GM12874 (cell line): ENCODE results near the gene CD44.

ENCODE experiments used
- CTCF ChIP-seq: IDR thresholded peaks from 2 replicates; pipeline ENCODE4 v1.5.1; 2011; ENCODE audit warnings: low read depth, mild to moderate bottlenecking, control low read depth, low read length, moderate library complexity; ENCODE audit not compliant: insufficient read depth

The CD44 gene

GRCh38 chr11:35155677-35156076 is 16.7 kb downstream of the CD44 start:
- no peak for TF ChIP-seq CTCF

- no peak for TF ChIP-seq CTCF
Measured at GRCh38 chr11:35157814-35158700, 19.1 kb downstream of the CD44 start.

- TF ChIP-seq CTCF = no peak
Measured at GRCh38 chr11:35158701-35159510, 19.9 kb downstream of the CD44 start.

- no peak for TF ChIP-seq CTCF
Measured at GRCh38 chr11:35160246-35160824, 21.4 kb downstream of the CD44 start.

- no peak for TF ChIP-seq CTCF
Measured at GRCh38 chr11:35160902-35161597, 22.1 kb downstream of the CD44 start.

GRCh38 chr11:35162745-35163144 is 23.8 kb downstream of the CD44 start:
- no peak for TF ChIP-seq CTCF
